Lower lobe of right lung (tissue), 2 donors: ENCODE results near the gene COL20A1. TPM values are rescaled to one million over a fixed set of nuclear protein-coding genes. Genes with fewer than 3 reads are reported as not detected.
"Not testable (repeated sequence)": the region's sequence is repeated elsewhere in the genome, so short reads cannot be mapped to it uniquely, and the experiment has no call there.

Experiments
- ATAC-seq, 2 donors: fragments of 200-7000 bp; cut with Tn5 transposase; one replicate each; pipeline ENCODE4 v1.9.1; 2020 to 2022; ENCODE audit warnings: mild to moderate bottlenecking in 2 of 2, moderate library complexity in 2 of 2
- DNase-seq: peaks from one replicate; pipeline ENCODE4 v3.0.0-alpha.2; 2020
- H3K27ac ChIP-seq: fragments of 200-600 bp; one replicate; pipeline ENCODE4 v1.8.0; 2022
- H3K27me3 ChIP-seq: fragments of 200-600 bp; one replicate; pipeline ENCODE4 v1.8.0; 2022; ENCODE audit warnings: low read depth
- H3K36me3 ChIP-seq: fragments of 200-600 bp; one replicate; pipeline ENCODE4 v1.8.0; 2022; ENCODE audit warnings: mild to moderate bottlenecking
- H3K4me1 ChIP-seq: fragments of 200-600 bp; one replicate; pipeline ENCODE4 v1.8.0; 2022
- H3K4me3 ChIP-seq: fragments of 200-600 bp; one replicate; pipeline ENCODE4 v1.8.0; 2022; ENCODE audit warnings: mild to moderate bottlenecking
- H3K9me3 ChIP-seq: fragments of 200-600 bp; one replicate; pipeline ENCODE4 v1.8.0; 2022
- CTCF ChIP-seq: fragments of 200-600 bp; IDR thresholded peaks from one replicate; pipeline ENCODE4 v1.8.0; 2022; ENCODE audit warnings: antibody characterized with exemption, mild to moderate bottlenecking
- intact Hi-C: fragments of 100-400 bp; cut with DNase I; formaldehyde crosslinking; loops from one replicate; pipeline ENCODE4 v1.11.0; 2022
- total RNA-seq: library from RNA; stranded (reverse); fragmentation: NEBNext Ultra II Directional; extraction: Animal tissue kit (Norgen Biotek cat#: 25700); gene quantifications from one replicate; pipeline ENCODE4 v1.2.1, GENCODE V29; 2021
- donor health status: DM: no; HTN: yes; CAD: no; lungs with severe emphysema.

Gene COL20A1
- total RNA-seq, 1 donor from 2014 or later, result not detected

GRCh38 chr20:63248835-63249591 is 44.0 kb upstream of the COL20A1 start:
- DNase-seq (no peak), ATAC-seq (no peak)
- H3K9me3 ChIP-seq, result no peaks in the 10 kb centered on the region
- no peak for TF ChIP-seq CTCF
- no peak overlapping the region for H3K27ac ChIP-seq
- H3K27me3 ChIP-seq, result peaks cover 63% of the 10 kb centered on the region
- no peak overlapping the region for H3K4me3 ChIP-seq
- H3K36me3 ChIP-seq, result no peaks in the 10 kb centered on the region
- intact Hi-C loops, result no loop called here
- peaks cover 10% of the 10 kb centered on the region for H3K4me1 ChIP-seq

DNA sequence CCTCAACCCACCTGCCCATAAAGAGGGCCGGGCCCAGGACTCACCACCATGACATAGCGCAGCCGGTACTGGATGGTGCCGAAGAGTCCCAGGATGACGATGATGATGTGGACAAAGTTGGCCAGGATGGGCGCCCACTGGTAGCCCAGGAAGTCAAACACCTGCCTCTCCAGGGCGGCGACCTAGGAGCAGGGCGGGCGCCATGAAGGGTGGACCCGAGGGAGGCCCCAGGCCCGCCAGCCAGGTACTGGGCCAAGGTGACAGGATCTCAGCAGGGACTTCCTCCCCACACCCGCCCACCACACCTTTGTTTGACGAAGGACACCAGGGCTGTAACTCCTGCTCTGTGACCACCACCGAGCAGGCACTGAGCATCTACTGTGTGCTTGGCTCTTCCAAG is 43.1 kb upstream of the COL20A1 start:
- TF ChIP-seq CTCF, result no peak
- no peak for DNase-seq
- ATAC-seq, result no peak
- Histone ChIP-seq H3K9me3 (no peaks in the 10 kb centered on the region), H3K27ac (no peak overlapping the region), H3K36me3 (no peaks in the 10 kb centered on the region), H3K4me3 (no peak overlapping the region), H3K27me3 (peaks cover 72% of the 10 kb centered on the region), H3K4me1 (peaks cover 10% of the 10 kb centered on the region)
- intact Hi-C loops, result no loop called here

GRCh38 chr20:63251350-63251749 is 41.6 kb upstream of the COL20A1 start:
- H3K9me3 ChIP-seq, ATAC-seq, H3K27ac ChIP-seq, DNase-seq, H3K4me3 ChIP-seq, intact Hi-C loops, H3K4me1 ChIP-seq, H3K36me3 ChIP-seq: not testable (repeated sequence)
- H3K27me3 ChIP-seq, result peaks cover 78% of the 10 kb centered on the region

DNA sequence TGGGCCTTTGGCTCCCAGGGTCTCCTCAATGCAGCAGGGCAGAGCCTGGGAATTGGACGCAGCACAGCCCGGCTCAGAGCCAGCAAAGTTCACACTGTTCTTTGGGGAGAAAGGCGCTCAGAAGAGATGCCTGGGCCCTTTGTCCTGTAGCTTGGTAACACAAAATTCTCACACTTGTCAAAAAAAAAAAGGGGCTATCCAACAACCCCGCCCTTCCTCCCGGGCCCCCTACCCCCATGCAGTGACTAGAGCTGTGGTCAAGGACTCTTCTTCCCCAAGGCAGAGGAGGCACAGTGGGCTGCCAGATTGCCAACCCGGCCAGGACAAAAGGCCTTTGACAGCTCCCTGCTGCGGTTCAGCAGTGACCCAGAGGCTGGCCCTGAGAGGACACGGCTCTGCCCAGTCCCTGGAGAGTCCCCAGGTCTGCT is 40.7 kb upstream of the COL20A1 start:
- DNase-seq (no peak), ATAC-seq (no peak)
- peaks cover 10% of the 10 kb centered on the region for H3K4me1 ChIP-seq
- intact Hi-C loops, result no loop called here
- H3K36me3 ChIP-seq, result no peaks in the 10 kb centered on the region
- H3K9me3 ChIP-seq, result no peaks in the 10 kb centered on the region
- H3K27me3 ChIP-seq, result peaks cover 73% of the 10 kb centered on the region
- TF ChIP-seq CTCF, result no peak
- H3K4me3 ChIP-seq, result no peak overlapping the region
- no peak overlapping the region for H3K27ac ChIP-seq

DNA sequence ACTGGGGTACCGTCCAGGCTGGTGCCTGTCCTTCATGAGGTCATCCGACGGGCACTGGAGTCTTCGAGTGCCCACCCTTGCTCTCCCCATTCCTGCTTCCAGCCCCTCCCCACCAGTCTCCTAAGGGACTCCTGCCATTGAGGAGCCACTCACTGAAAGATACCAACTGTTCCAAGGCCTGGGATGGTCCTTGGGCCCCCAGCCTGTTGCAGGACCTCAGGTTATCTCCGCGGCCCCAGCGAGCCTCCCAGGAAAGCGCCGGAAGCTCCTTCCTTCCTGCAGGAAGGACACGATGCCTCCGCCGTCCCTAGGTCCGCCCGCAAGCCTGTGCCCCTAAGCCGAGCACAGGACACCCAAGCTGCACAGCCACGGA is 39.9 kb upstream of the COL20A1 start:
- Histone ChIP-seq H3K4me3 (peak overlapping the region; percentile 35), H3K4me1 (peaks cover 10% of the 10 kb centered on the region), H3K27me3 (peaks cover 68% of the 10 kb centered on the region), H3K36me3 (no peaks in the 10 kb centered on the region), H3K9me3 (no peaks in the 10 kb centered on the region), H3K27ac (no peak overlapping the region)
- TF ChIP-seq CTCF, result no peak
- ATAC-seq (no peak), DNase-seq (no peak)
- intact Hi-C loops, result no loop called here

- Histone ChIP-seq H3K27me3 (peaks cover 68% of the 10 kb centered on the region), H3K9me3 (no peaks in the 10 kb centered on the region), H3K27ac (no peak overlapping the region), H3K4me3 (peak overlapping the region; percentile 35), H3K4me1 (peaks cover 10% of the 10 kb centered on the region), H3K36me3 (no peaks in the 10 kb centered on the region)
- no peak for ATAC-seq
- TF ChIP-seq CTCF, result no peak
- no peak for DNase-seq
- intact Hi-C loops, result no loop called here
Measured at GRCh38 chr20:63253438-63254231, 39.4 kb upstream of the COL20A1 start.
